ENCODE measurements around the gene XIRP2. TPM values are rescaled to one million over a fixed set of nuclear protein-coding genes. Genes with fewer than 3 reads are reported as not detected.

XIRP2 gene
- total RNA-seq, 1 experiment from 2014 or later, result not detected

DNA sequence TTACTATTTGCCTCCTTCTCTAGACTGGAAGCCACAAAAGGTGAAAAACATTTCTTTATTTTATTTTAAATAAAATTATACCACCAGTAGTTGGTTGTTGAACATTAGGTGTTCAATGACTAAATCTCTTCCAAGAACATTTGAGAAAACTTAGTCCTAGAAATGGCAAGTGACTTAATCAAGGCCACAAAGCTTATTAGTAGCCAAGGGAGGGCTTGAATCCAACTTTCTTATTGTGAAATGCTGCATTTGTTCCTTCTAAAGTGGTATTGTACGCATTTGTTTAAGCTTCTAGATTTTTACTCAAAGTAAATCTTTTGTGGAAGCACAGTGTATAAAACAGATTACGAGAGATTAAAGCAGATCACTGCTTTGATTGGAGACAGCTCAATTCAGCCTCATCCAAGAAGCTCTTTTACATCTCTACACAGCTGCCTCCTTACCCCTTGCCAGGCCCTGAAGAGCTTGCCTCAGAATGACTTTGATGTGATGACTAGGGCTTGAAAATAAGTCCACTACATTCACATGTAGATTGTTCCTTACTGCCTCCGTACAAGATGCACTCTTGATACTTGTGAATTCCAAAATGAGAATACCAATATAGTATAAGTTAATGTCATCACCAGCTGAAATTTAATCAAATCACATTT is 244.8 kb downstream of the XIRP2 start:
- H3K4me1 ChIP-seq (ENCODE audit: low read length), result no peaks in the 10 kb centered on the region

DNA sequence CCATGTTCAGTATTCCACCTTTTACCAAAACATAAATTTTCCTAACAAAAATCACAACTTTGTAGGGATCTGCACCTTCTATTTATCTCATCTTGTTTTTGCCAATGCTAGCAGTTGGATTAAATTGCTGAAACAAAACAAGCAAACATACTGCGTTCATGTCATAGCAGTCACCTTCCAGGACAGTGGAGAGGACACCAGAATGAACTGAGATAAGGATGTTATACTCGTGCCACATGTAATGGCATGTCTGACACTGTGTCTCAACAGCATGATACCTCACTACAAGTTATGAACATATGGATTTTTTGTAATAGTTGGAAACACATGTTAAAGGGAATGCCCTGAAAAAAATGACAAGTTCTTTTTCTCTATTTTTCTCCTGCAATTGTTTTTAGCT is 245.3 kb downstream of the XIRP2 start:
- Histone ChIP-seq H3K4me1 (ENCODE audit: low read length) (no peaks in the 10 kb centered on the region), H4K20me1 (ENCODE audit: insufficient read depth, low read depth, low read length) (no peaks in the 10 kb centered on the region), H3K4me2 (ENCODE audit: low read depth, low read length, poor library complexity, severe bottlenecking) (no peak overlapping the region), H3K27me3 (ENCODE audit: low read length) (no peaks in the 10 kb centered on the region), H3K79me2 (ENCODE audit: low read length) (no peaks in the 10 kb centered on the region), H3K36me3 (ENCODE audit: insufficient read depth, low read length) (no peaks in the 10 kb centered on the region), H3K4me3 (ENCODE audit: low read length) (no peak overlapping the region), H3K27ac (ENCODE audit: low read length) (no peak overlapping the region), H2AFZ (ENCODE audit: low read length) (no peak overlapping the region), H3K9ac (ENCODE audit: low read length) (no peak overlapping the region), H3K9me2 (replicated peaks; ENCODE audit: insufficient read depth, low read length) (no peaks in the 10 kb centered on the region), H3K9me3 (ENCODE audit: low read length) (no peaks in the 10 kb centered on the region)
- DNase-seq, result no peak

More for the DNA sequence above, 244.8 kb downstream of the XIRP2 start:
- Histone ChIP-seq H3K27me3 (ENCODE audit: low read length) (no peaks in the 10 kb centered on the region), H3K9ac (ENCODE audit: low read length) (no peak overlapping the region), H3K36me3 (ENCODE audit: insufficient read depth, low read length) (no peaks in the 10 kb centered on the region), H3K9me3 (ENCODE audit: low read length) (no peaks in the 10 kb centered on the region), H4K20me1 (ENCODE audit: insufficient read depth, low read depth, low read length) (no peaks in the 10 kb centered on the region), H2AFZ (ENCODE audit: low read length) (no peak overlapping the region), H3K4me2 (ENCODE audit: low read depth, low read length, poor library complexity, severe bottlenecking) (no peak overlapping the region), H3K9me2 (replicated peaks; ENCODE audit: insufficient read depth, low read length) (no peaks in the 10 kb centered on the region), H3K79me2 (ENCODE audit: low read length) (no peaks in the 10 kb centered on the region), H3K4me3 (ENCODE audit: low read length) (no peak overlapping the region), H3K27ac (ENCODE audit: low read length) (no peak overlapping the region)
- no peak for DNase-seq

DNA sequence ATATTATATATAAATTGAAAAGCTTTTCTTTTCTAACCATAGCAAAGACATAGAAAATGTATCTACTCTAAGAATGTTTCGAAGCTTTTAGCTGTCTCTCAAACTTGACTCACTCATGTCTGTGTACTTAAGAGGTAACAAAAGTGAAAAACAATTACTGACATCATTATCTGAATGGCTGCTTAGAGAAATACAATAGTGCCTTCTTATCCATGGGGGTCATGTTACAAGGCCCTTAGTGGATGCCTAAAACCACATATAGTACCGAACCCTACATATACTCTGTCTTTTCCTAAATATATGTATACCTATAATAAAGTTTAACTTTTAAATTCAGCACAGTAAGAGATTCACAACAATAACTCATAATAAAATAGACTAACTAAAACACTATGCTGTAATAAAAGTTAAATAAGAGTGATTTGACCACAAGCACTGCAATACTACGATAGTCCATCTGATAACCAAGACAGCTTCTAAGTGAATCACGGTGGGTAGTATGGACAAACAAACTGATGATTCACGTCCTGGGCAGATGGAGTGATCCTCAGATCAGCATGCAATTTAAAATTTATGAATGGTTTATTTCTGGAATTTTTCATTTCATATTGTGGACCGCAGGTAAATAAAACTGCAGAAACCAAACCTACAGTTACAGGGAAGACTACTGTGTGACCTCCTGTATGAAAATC is 246.2 kb downstream of the XIRP2 start:
- DNase-seq, result no peak
- no peaks in the 10 kb centered on the region for H3K9me3 ChIP-seq (ENCODE audit: low read length)
- no peak overlapping the region for H3K27ac ChIP-seq (ENCODE audit: low read length)
- H3K79me2 ChIP-seq (ENCODE audit: low read length), result no peaks in the 10 kb centered on the region
- H3K9me2 ChIP-seq (replicated peaks; ENCODE audit: insufficient read depth, low read length), result no peaks in the 10 kb centered on the region
- no peaks in the 10 kb centered on the region for H3K27me3 ChIP-seq (ENCODE audit: low read length)
- H3K9ac ChIP-seq (ENCODE audit: low read length), result no peak overlapping the region
- no peaks in the 10 kb centered on the region for H4K20me1 ChIP-seq (ENCODE audit: insufficient read depth, low read depth, low read length)
- H2AFZ ChIP-seq (ENCODE audit: low read length), result no peak overlapping the region
- no peak overlapping the region for H3K4me2 ChIP-seq (ENCODE audit: low read depth, low read length, poor library complexity, severe bottlenecking)
- H3K4me3 ChIP-seq (ENCODE audit: low read length), result no peak overlapping the region
- no peaks in the 10 kb centered on the region for H3K4me1 ChIP-seq (ENCODE audit: low read length)
- no peaks in the 10 kb centered on the region for H3K36me3 ChIP-seq (ENCODE audit: insufficient read depth, low read length)

DNA sequence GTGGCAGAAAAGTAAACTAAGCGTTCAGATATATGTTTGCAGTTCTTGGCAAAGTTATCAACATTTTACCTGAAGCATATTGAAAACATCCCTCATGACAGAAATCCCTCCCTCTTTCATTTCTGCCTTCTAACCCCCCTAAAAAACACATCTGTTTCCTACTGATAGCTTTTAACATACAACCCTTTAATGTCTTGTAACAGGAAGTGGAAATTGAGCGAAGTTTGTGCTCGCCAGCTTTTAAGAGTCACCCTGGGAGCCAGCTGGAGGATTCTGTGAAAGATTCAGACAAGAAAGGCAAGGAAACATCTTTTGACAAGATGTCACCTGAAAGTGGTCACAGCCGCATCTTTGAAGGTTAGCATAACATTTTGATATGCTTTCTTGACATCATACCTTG is 247.4 kb downstream of the XIRP2 start:
- no peak for DNase-seq
- no peak overlapping the region for H3K9ac ChIP-seq (ENCODE audit: low read length)
- no peak overlapping the region for H2AFZ ChIP-seq (ENCODE audit: low read length)
- no peaks in the 10 kb centered on the region for H4K20me1 ChIP-seq (ENCODE audit: insufficient read depth, low read depth, low read length)
- no peak overlapping the region for H3K27ac ChIP-seq (ENCODE audit: low read length)
- H3K4me1 ChIP-seq (ENCODE audit: low read length), result no peaks in the 10 kb centered on the region
- no peaks in the 10 kb centered on the region for H3K36me3 ChIP-seq (ENCODE audit: insufficient read depth, low read length)
- no peaks in the 10 kb centered on the region for H3K79me2 ChIP-seq (ENCODE audit: low read length)
- no peaks in the 10 kb centered on the region for H3K27me3 ChIP-seq (ENCODE audit: low read length)
- H3K4me2 ChIP-seq (ENCODE audit: low read depth, low read length, poor library complexity, severe bottlenecking), result no peak overlapping the region
- H3K9me3 ChIP-seq (ENCODE audit: low read length), result no peaks in the 10 kb centered on the region
- no peak overlapping the region for H3K4me3 ChIP-seq (ENCODE audit: low read length)
- no peaks in the 10 kb centered on the region for H3K9me2 ChIP-seq (replicated peaks; ENCODE audit: insufficient read depth, low read length)

GRCh38 chr2:167136879-167137596 is 248.8 kb downstream of the XIRP2 start:
- no peak overlapping the region; the same call in 1 of the 2 replicates for H2AFZ ChIP-seq (ENCODE audit: low read length)
- H3K27ac ChIP-seq (ENCODE audit: low read length), result no peak overlapping the region
- H4K20me1 ChIP-seq (ENCODE audit: insufficient read depth, low read depth, low read length), result no peaks in the 10 kb centered on the region
- no peak overlapping the region for H3K9ac ChIP-seq (ENCODE audit: low read length)
- no peaks in the 10 kb centered on the region for H3K4me1 ChIP-seq (ENCODE audit: low read length)
- no peaks in the 10 kb centered on the region for H3K27me3 ChIP-seq (ENCODE audit: low read length)
- no peak overlapping the region for H3K4me3 ChIP-seq (ENCODE audit: low read length)
- no peaks in the 10 kb centered on the region for H3K79me2 ChIP-seq (ENCODE audit: low read length)
- no peaks in the 10 kb centered on the region for H3K36me3 ChIP-seq (ENCODE audit: insufficient read depth, low read length)
- no peaks in the 10 kb centered on the region for H3K9me2 ChIP-seq (replicated peaks; ENCODE audit: insufficient read depth, low read length)
- no peaks in the 10 kb centered on the region for H3K9me3 ChIP-seq (ENCODE audit: low read length)
- no peak for DNase-seq
- no peak overlapping the region for H3K4me2 ChIP-seq (ENCODE audit: low read depth, low read length, poor library complexity, severe bottlenecking)

DNA sequence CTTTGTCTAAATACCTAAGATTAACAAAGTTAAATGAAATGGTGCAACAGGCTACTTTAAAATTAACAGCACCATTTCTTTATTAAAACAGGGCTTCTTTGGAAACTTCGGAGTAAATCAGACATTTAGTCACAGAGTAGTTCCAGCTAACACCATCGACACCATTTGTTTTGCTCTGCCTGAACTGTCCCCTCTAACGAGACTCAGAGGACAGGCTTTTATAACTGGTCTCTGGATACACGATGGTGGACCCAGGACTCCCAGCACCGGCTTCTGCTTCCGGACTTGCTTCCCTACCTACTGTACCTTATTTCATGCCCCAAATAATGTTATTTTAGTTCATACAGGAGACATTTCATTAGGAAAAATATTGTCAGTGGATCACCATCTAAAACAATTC is 252.1 kb downstream of the XIRP2 start:
- Histone ChIP-seq H3K9me2 (replicated peaks; ENCODE audit: insufficient read depth, low read length) (no peaks in the 10 kb centered on the region), H3K79me2 (ENCODE audit: low read length) (no peaks in the 10 kb centered on the region)

GRCh38 chr2:167140767-167141166 is 252.5 kb downstream of the XIRP2 start:
- H4K20me1 ChIP-seq (ENCODE audit: insufficient read depth, low read depth, low read length), result no peaks in the 10 kb centered on the region
- H3K4me2 ChIP-seq (ENCODE audit: low read depth, low read length, poor library complexity, severe bottlenecking), result no peak overlapping the region
- DNase-seq, result no peak
- no peak overlapping the region for H2AFZ ChIP-seq (ENCODE audit: low read length)
- H3K4me3 ChIP-seq (ENCODE audit: low read length), result no peak overlapping the region
- H3K27ac ChIP-seq (ENCODE audit: low read length), result no peak overlapping the region
- no peaks in the 10 kb centered on the region for H3K9me2 ChIP-seq (replicated peaks; ENCODE audit: insufficient read depth, low read length)
- no peaks in the 10 kb centered on the region for H3K27me3 ChIP-seq (ENCODE audit: low read length)
- no peaks in the 10 kb centered on the region for H3K79me2 ChIP-seq (ENCODE audit: low read length)
- no peak overlapping the region for H3K9ac ChIP-seq (ENCODE audit: low read length)
- no peaks in the 10 kb centered on the region for H3K9me3 ChIP-seq (ENCODE audit: low read length)
- H3K36me3 ChIP-seq (ENCODE audit: insufficient read depth, low read length), result no peaks in the 10 kb centered on the region
- no peaks in the 10 kb centered on the region for H3K4me1 ChIP-seq (ENCODE audit: low read length)

More for the DNA sequence above, 252.1 kb downstream of the XIRP2 start:
- Histone ChIP-seq H3K4me2 (ENCODE audit: low read depth, low read length, poor library complexity, severe bottlenecking) (no peak overlapping the region), H3K4me1 (ENCODE audit: low read length) (no peaks in the 10 kb centered on the region), H3K27me3 (ENCODE audit: low read length) (no peaks in the 10 kb centered on the region), H2AFZ (ENCODE audit: low read length) (no peak overlapping the region), H4K20me1 (ENCODE audit: insufficient read depth, low read depth, low read length) (no peaks in the 10 kb centered on the region), H3K36me3 (ENCODE audit: insufficient read depth, low read length) (no peaks in the 10 kb centered on the region), H3K4me3 (ENCODE audit: low read length) (no peak overlapping the region), H3K9ac (ENCODE audit: low read length) (no peak overlapping the region), H3K27ac (ENCODE audit: low read length) (no peak overlapping the region), H3K9me3 (ENCODE audit: low read length) (no peaks in the 10 kb centered on the region)
- DNase-seq, result no peak

DNA sequence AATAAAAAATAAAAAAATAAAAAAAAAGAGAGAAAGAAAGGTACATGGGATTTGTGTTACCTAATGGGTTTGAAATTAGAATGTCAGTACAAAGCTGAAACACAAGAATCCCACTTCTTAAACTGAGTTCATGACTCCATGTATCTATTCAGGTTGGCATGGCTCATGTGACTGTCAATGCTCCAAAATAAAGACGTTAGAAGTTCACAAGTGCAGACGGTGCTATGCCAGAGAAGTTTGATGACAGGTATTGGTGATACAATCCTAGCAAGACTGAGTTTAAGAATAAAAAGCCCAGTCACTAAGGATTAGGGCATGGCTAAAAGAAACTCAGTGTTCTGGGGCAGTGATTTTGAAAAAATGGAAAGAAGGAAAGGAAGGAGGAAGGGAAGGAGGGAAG is 254.3 kb downstream of the XIRP2 start:
- no peaks in the 10 kb centered on the region for H4K20me1 ChIP-seq (ENCODE audit: insufficient read depth, low read depth, low read length)
- H3K36me3 ChIP-seq (ENCODE audit: insufficient read depth, low read length), result no peaks in the 10 kb centered on the region
- no peaks in the 10 kb centered on the region for H3K4me1 ChIP-seq (ENCODE audit: low read length)
- no peaks in the 10 kb centered on the region for H3K27me3 ChIP-seq (ENCODE audit: low read length)
- H3K79me2 ChIP-seq (ENCODE audit: low read length), result no peaks in the 10 kb centered on the region
- H3K27ac ChIP-seq (ENCODE audit: low read length), result no peak overlapping the region
- DNase-seq, result no peak
- H3K9me3 ChIP-seq (ENCODE audit: low read length), result no peaks in the 10 kb centered on the region
- H3K4me2 ChIP-seq (ENCODE audit: low read depth, low read length, poor library complexity, severe bottlenecking), result no peak overlapping the region
- H3K9me2 ChIP-seq (replicated peaks; ENCODE audit: insufficient read depth, low read length), result no peaks in the 10 kb centered on the region
- H3K4me3 ChIP-seq (ENCODE audit: low read length), result no peak overlapping the region
- no peak overlapping the region for H3K9ac ChIP-seq (ENCODE audit: low read length)
- no peak overlapping the region for H2AFZ ChIP-seq (ENCODE audit: low read length)

Measured in Karpas-422 (cell line).